ENCODE results near the gene AK9. TPM values are rescaled to one million over a fixed set of nuclear protein-coding genes. Genes with fewer than 3 reads are reported as not detected.
A peak's percentile ranks its signal among the peaks of the same experiment; 100 is the strongest.
"Not testable (repeated sequence)": the region's sequence is repeated elsewhere in the genome, so short reads cannot be mapped to it uniquely, and the experiment has no call there.

Gene AK9
- total and polyA plus RNA-seq, 5 experiments from 2014 or later = 4.3 to 18.2 (median 7.4) TPM

DNA sequence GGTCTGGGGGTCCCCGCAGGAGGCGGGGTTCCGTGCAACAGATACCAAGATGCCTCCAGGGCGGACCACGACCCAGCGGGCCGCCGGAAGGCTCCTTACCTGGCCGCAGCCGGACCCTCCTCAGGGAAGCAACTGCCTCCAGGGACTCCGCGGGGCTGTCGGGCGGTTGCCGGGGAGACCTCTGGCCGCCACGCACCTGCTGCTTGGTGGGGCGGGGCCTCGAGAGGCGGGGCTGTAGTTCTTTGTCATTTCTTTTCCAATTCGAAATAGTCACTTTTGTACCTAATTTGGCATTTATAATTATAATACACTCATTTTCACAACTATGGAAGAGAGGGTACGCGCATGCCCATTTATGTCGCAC lies 647 bp downstream of the AK9 start:
- Mint-ChIP-seq H3K27ac (peak overlapping the region; percentile 92 to 99 (median 97)), H3K27me3 (no peaks in the 10 kb centered on the region), H3K36me3 (peaks cover 0 to 5% (median 0%) of the 10 kb centered on the region in 3 donors), H3K4me3 (peak overlapping the region; percentile 88 to 99 (median 96)), H3K9me3 (no peaks in the 10 kb centered on the region), H3K4me1 (peaks cover 9 to 43% (median 33%) of the 10 kb centered on the region in 4 donors)
- DNase-seq (peak; percentile 45 to 79 (median 56)), ATAC-seq (peak; percentile 45 to 58)
- POLR2A ChIA-PET = interaction anchor here (0.8 to 2.8 kb wide), 11 partner anchors 11 to 1270 kb away, joined by 3 to 17 read pairs (median 5); partner anchors contain the start of genes AMD1, CD164, CDC40 and CDK19

- Mint-ChIP-seq H3K36me3 (peaks cover 0 to 5% (median 0%) of the 10 kb centered on the region in 3 donors), H3K4me1 (peaks cover 9 to 33% (median 23%) of the 10 kb centered on the region in 4 donors), H3K27me3 (no peaks in the 10 kb centered on the region), H3K4me3 (no peak overlapping the region), H3K27ac (peak overlapping the region in 2 of 10 donors; percentile 67 to 80), H3K9me3 (no peaks in the 10 kb centered on the region)
- DNase-seq (no peak), ATAC-seq (no peak)
- POLR2A ChIA-PET = no interaction called here
Measured at GRCh38 chr6:109687271-109687761, 3.7 kb downstream of the AK9 start.

GRCh38 chr6:109686566-109687265 lies 4.3 kb downstream of the AK9 start:
- peaks cover 8 to 27% (median 19%) of the 10 kb centered on the region in 4 donors for H3K4me1 Mint-ChIP-seq
- no peak overlapping the region for H3K4me3 Mint-ChIP-seq
- H3K27ac Mint-ChIP-seq = peak overlapping the region in 3 of 10 donors; percentile 51 to 80 (median 67)
- DNase-seq = no peak
- ATAC-seq = no peak
- H3K27me3 Mint-ChIP-seq = no peaks in the 10 kb centered on the region
- peaks cover 0 to 5% (median 0%) of the 10 kb centered on the region in 3 donors for H3K36me3 Mint-ChIP-seq
- no peaks in the 10 kb centered on the region for H3K9me3 Mint-ChIP-seq
- POLR2A ChIA-PET = no interaction called here

DNA sequence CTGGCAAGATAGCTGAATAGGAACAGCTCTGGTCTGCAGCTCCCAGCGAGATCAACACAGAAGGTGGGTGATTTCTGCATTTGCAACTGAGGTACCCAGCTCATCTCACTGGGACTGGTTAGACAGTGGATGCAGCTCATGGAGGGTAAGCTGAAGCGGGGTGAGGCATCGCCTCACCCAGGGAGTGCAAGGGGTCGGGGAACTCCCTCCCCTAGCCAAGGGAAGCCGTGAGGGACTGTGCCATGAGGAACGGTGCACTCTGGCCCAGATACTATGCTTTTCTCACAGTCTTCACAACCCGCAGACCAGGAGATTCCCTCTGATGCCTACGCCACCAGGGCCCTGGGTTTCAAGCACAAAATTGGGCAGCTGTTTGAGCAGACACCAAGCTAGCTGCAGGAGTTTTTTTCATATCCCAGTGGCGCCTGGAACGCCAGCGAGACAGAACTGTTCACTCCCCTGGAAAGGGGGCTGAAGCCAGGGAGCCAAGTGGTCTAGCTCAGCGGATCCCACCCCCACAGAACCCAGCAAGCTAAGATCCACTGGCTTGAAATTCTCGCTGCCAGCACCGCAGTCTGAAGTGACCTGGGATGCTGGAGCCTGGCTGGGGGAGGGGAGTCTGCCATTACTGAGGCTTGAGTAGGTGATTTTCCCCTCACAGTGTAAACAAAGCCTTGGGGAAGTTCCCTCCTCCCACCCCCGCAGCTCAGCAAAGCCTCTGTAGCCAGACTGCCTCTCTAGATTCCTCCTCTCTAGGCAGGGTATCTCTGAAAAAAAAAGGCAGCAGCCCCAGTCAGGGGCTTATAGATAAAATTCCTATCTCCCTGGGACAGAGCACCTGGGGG lies 12.1 kb downstream of the AK9 start:
- H3K4me3 Mint-ChIP-seq, ATAC-seq, DNase-seq, H3K27me3 Mint-ChIP-seq, POLR2A ChIA-PET, H3K27ac Mint-ChIP-seq, H3K9me3 Mint-ChIP-seq: not testable (repeated sequence)
- H3K4me1 Mint-ChIP-seq = peaks cover 3 to 10% (median 6%) of the 10 kb centered on the region in 4 donors
- H3K36me3 Mint-ChIP-seq = peaks cover 3 to 16% (median 7%) of the 10 kb centered on the region in 3 donors

GRCh38 chr6:109678240-109678639 lies 12.8 kb downstream of the AK9 start:
- Mint-ChIP-seq H3K4me1 (peaks cover 3 to 10% (median 6%) of the 10 kb centered on the region in 4 donors), H3K4me3 (no peak overlapping the region)
- POLR2A ChIA-PET = no interaction called here

GRCh38 chr6:109676724-109677123 lies 14.3 kb downstream of the AK9 start:
- Mint-ChIP-seq H3K36me3 (peaks cover 4 to 21% (median 18%) of the 10 kb centered on the region in 3 donors), H3K27ac (no peak overlapping the region), H3K4me1 (peaks cover 0 to 10% (median 3%) of the 10 kb centered on the region in 4 donors), H3K9me3 (peaks cover 0 to 3% (median 0%) of the 10 kb centered on the region in 9 donors), H3K27me3 (no peaks in the 10 kb centered on the region), H3K4me3 (no peak overlapping the region)
- ATAC-seq (no peak), DNase-seq (no peak)
- POLR2A ChIA-PET = no interaction called here

More at GRCh38 chr6:109678240-109678639, 12.8 kb downstream of the AK9 start:
- ATAC-seq (no peak), DNase-seq (no peak)
- Mint-ChIP-seq H3K9me3 (peaks cover 0 to 3% (median 0%) of the 10 kb centered on the region in 9 donors), H3K27me3 (no peaks in the 10 kb centered on the region), H3K36me3 (peaks cover 3 to 16% (median 10%) of the 10 kb centered on the region in 3 donors), H3K27ac (no peak overlapping the region)

GRCh38 chr6:109672839-109673238 lies 18.2 kb downstream of the AK9 start:
- POLR2A ChIA-PET = no interaction called here
- H3K4me1 Mint-ChIP-seq = no peaks in the 10 kb centered on the region
- H3K27me3 Mint-ChIP-seq = no peaks in the 10 kb centered on the region
- DNase-seq (no peak), ATAC-seq (no peak)
- H3K27ac Mint-ChIP-seq = no peak overlapping the region
- H3K9me3 Mint-ChIP-seq = peaks cover 0 to 3% (median 0%) of the 10 kb centered on the region in 9 donors
- H3K4me3 Mint-ChIP-seq = no peak overlapping the region
- H3K36me3 Mint-ChIP-seq = peaks cover 22 to 45% (median 39%) of the 10 kb centered on the region in 3 donors

DNA sequence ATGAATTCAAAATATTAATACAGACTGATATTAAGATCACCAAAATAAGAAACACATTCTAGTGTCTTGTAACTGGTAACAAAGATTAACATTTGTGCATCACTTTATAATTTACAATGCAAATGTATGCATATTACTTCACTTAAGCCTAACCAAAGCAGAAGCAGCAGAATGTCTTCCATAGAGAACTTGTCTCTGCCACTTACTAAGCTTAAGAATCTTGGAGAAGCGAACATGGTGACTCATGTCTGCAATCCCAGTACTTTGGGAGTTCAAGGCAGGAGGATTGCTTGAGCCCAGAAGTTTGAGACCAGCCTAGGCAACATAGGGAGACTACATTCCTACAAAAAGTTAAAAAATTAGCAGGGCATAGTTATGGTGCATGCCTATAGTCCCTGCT lies 18.8 kb downstream of the AK9 start:
- H3K27ac Mint-ChIP-seq = no peak overlapping the region
- H3K27me3 Mint-ChIP-seq = no peaks in the 10 kb centered on the region
- peaks cover 0 to 3% (median 0%) of the 10 kb centered on the region in 9 donors for H3K9me3 Mint-ChIP-seq
- H3K36me3 Mint-ChIP-seq = peaks cover 22 to 45% (median 39%) of the 10 kb centered on the region in 3 donors
- H3K4me3 Mint-ChIP-seq = no peak overlapping the region
- POLR2A ChIA-PET = no interaction called here
- H3K4me1 Mint-ChIP-seq = no peaks in the 10 kb centered on the region
- ATAC-seq (no peak), DNase-seq (no peak)

GRCh38 chr6:109671733-109672132 lies 19.3 kb downstream of the AK9 start:
- Mint-ChIP-seq H3K4me1 (no peaks in the 10 kb centered on the region), H3K4me3 (no peak overlapping the region), H3K36me3 (peaks cover 22 to 45% (median 41%) of the 10 kb centered on the region in 3 donors), H3K9me3 (peaks cover 0 to 2% (median 0%) of the 10 kb centered on the region in 9 donors), H3K27ac (peak overlapping the region in 1 of 10 donors; percentile 8), H3K27me3 (no peaks in the 10 kb centered on the region)
- POLR2A ChIA-PET = no interaction called here
- no peak for DNase-seq
- ATAC-seq = no peak

GRCh38 chr6:109669811-109670210 lies 21.2 kb downstream of the AK9 start:
- Mint-ChIP-seq H3K4me3 (no peak overlapping the region), H3K9me3 (no peaks in the 10 kb centered on the region), H3K4me1 (no peaks in the 10 kb centered on the region), H3K36me3 (peaks cover 20 to 40% (median 35%) of the 10 kb centered on the region in 3 donors), H3K27me3 (no peaks in the 10 kb centered on the region), H3K27ac (no peak overlapping the region)
- ATAC-seq = no peak
- DNase-seq = no peak
- POLR2A ChIA-PET = no interaction called here

- H3K4me3 Mint-ChIP-seq = no peak overlapping the region
- H3K27ac Mint-ChIP-seq = no peak overlapping the region
- no peaks in the 10 kb centered on the region for H3K27me3 Mint-ChIP-seq
- no peak for ATAC-seq
- no peaks in the 10 kb centered on the region for H3K4me1 Mint-ChIP-seq
- no peaks in the 10 kb centered on the region for H3K9me3 Mint-ChIP-seq
- no peak for DNase-seq
- POLR2A ChIA-PET = no interaction called here
- H3K36me3 Mint-ChIP-seq = peaks cover 0 to 14% (median 10%) of the 10 kb centered on the region in 3 donors
Measured at GRCh38 chr6:109662192-109662591, 28.8 kb downstream of the AK9 start.

DNA sequence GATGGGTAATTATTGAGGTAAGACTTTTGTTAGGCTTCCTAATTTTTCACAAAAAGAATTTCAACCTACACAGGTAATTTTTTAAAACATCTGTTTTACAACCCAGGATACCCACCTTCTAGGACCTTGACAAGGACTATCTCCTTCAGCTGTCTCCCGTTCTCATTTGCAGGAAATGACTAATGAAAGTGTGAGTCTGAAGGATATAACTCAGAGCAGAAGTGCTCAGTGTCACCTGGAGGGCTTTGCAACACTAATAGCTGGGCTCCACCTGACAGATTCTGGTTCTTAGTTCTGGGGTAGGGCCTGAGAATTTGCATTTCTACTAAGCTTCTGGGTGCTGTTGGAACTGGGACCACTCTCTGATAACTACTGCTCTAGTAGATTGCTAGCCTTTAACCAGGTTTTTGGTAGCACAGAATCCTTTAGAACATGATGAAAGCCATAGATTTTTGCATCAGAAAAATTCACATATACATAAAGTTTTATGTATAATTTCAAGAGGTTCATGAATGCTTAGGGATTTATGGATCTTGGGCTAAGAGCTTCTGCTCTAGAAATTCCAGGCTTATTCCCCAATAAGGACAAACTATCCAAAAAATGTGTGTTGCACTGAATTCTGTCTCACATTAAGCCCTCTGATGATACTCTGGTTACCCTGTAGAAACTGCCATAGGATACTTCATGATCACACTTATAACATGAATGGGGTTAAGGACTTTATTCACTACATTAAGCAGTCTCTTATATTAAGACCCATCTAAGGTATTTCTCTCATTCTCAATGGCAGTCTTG lies 30.3 kb downstream of the AK9 start:
- Mint-ChIP-seq H3K9me3 (no peaks in the 10 kb centered on the region), H3K4me3 (no peak overlapping the region), H3K27me3 (no peaks in the 10 kb centered on the region), H3K4me1 (no peaks in the 10 kb centered on the region), H3K27ac (peak overlapping the region in 1 of 10 donors; percentile 34), H3K36me3 (peaks cover 4 to 19% (median 18%) of the 10 kb centered on the region in 3 donors)
- ATAC-seq (no peak), DNase-seq (no peak)
- POLR2A ChIA-PET = no interaction called here

All from naive thymus-derived CD8-positive, alpha-beta T cell (primary cell).